Measurements from ENCODE around the gene ADORA1. TPM values are rescaled to one million over a fixed set of nuclear protein-coding genes. Genes with fewer than 3 reads are reported as not detected.

Gene ADORA1
- total RNA-seq, 1 donor from 2014 or later: 4.1 TPM

DNA sequence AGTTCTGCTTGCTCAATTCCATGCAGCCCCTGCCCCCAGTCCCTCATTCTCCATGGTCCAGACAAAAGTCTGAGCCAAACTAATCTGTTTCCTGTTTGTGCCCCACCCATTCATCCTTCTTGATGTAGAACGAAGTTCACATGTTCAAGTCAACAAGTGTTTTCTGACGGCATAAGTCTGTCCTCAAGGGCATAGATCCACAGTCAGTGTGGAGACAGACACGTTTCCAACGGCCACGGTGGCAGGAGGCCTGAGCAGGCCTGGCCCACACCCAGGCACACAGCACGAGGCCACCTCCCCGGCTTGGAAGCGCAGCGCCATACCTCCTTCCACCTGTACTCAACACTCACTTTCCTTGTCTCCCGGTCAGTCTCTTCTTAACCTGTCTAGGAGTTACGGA lies 16.1 kb downstream of the ADORA1 start:
- Histone ChIP-seq H3K4me1 (no peaks in the 10 kb centered on the region), H3K4me3 (no peak overlapping the region), H3K27ac (no peak overlapping the region), H3K9me3 (no peaks in the 10 kb centered on the region), H3K27me3 (ENCODE audit: low read depth) (no peaks in the 10 kb centered on the region), H3K36me3 (no peaks in the 10 kb centered on the region)
- DNase-seq: no peak
- no peak for ATAC-seq
- TF ChIP-seq, protein P1, sequence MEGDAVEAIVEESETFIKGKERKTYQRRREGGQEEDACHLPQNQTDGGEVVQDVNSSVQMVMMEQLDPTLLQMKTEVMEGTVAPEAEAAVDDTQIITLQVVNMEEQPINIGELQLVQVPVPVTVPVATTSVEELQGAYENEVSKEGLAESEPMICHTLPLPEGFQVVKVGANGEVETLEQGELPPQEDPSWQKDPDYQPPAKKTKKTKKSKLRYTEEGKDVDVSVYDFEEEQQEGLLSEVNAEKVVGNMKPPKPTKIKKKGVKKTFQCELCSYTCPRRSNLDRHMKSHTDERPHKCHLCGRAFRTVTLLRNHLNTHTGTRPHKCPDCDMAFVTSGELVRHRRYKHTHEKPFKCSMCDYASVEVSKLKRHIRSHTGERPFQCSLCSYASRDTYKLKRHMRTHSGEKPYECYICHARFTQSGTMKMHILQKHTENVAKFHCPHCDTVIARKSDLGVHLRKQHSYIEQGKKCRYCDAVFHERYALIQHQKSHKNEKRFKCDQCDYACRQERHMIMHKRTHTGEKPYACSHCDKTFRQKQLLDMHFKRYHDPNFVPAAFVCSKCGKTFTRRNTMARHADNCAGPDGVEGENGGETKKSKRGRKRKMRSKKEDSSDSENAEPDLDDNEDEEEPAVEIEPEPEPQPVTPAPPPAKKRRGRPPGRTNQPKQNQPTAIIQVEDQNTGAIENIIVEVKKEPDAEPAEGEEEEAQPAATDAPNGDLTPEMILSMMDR (IDR thresholded peaks at IDR 0.05): no peak
- intact Hi-C loops (cut with DNase I): no loop called here

DNA sequence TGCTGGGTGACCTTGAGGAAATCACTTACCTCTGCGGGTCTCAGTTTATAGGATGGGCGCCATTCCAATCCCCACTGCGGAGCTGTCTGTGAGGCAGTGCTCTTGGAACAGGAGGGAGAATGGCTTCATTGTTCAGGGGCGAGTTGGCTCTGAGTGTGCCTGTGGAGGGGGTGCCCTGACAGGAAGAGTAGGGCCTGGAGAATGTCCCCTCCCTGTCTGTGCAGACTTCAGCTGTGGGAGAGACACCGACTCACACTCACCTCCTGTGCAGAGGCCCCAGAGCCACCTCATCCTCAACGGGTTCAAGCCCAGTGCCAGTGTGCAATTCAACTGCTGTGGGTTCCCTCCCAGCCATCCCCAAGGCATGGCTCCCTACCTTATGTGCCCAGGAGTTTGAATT lies 17.1 kb downstream of the ADORA1 start:
- no peaks in the 10 kb centered on the region for H3K27me3 ChIP-seq (ENCODE audit: low read depth)
- H3K4me3 ChIP-seq: no peak overlapping the region
- no peak overlapping the region for H3K27ac ChIP-seq
- no peak for DNase-seq
- H3K9me3 ChIP-seq: no peaks in the 10 kb centered on the region
- no peak for ATAC-seq
- TF ChIP-seq, protein P1 (IDR thresholded peaks at IDR 0.05): no peak
- no peaks in the 10 kb centered on the region for H3K36me3 ChIP-seq
- no peaks in the 10 kb centered on the region for H3K4me1 ChIP-seq
- intact Hi-C loops (cut with DNase I): no loop called here

DNA sequence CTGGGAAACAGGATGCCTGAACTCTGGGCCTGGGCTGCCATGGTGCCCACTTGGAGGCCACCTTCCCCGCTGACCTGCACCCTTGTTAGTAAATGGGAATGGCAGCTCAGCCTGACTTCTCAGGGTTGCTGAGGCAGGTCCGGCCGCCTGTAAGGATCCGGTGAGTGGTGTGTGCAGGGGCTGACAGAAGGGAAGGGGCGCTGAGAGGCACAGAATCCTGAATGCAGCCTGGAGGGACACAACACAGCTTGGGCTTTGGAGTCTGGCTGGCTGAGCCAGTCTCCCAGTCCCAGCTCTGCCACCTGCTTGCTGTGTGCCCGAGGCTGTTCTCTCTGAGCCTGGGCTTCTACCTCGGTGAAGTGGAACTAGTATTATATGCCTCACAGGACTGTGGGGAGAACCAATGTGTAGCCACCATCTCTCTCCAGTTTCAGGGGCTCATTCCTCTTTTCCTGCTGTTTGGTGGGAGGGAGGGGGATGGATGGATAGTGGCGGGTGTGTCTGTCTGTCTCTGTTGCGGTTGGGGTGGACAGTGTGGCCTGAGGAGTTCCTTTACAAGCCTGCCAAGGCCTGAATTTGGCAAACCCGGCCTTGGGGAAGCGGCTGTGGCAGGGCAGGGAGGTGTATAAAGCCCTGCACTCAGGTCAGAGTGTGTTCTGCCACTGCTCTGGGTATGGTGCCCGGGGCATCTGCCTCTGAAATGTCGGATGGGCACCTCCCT lies 18.0 kb downstream of the ADORA1 start:
- intact Hi-C loops (cut with DNase I): no loop called here
- Histone ChIP-seq H3K9me3 (no peaks in the 10 kb centered on the region), H3K36me3 (no peaks in the 10 kb centered on the region), H3K4me3 (no peak overlapping the region), H3K4me1 (no peaks in the 10 kb centered on the region), H3K27me3 (ENCODE audit: low read depth) (no peaks in the 10 kb centered on the region), H3K27ac (no peak overlapping the region)
- DNase-seq (no peak), ATAC-seq (no peak)
- TF ChIP-seq, protein P1 (IDR thresholded peaks at IDR 0.05): no peak

DNA sequence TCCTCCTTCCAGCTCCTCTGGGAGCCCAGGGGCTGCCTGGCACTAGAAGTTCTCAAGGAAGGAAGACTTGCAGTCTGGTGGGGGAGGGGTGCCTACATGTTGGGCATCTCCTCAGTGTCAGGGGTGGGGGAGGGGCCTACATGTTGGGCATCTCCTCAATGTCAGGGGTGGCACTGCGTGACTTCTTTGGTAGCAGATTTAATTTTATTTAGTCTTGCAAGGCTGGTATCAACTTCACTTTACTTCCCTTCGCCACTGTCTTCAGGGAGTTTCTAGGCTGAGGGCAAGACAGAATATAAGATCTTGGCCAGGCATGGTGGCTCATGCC lies 18.5 kb downstream of the ADORA1 start:
- H3K4me3 ChIP-seq: no peak overlapping the region
- TF ChIP-seq, protein P1 (IDR thresholded peaks at IDR 0.05): no peak
- H3K27ac ChIP-seq: no peak overlapping the region
- H3K4me1 ChIP-seq: no peaks in the 10 kb centered on the region
- ATAC-seq: no peak
- no peaks in the 10 kb centered on the region for H3K27me3 ChIP-seq (ENCODE audit: low read depth)
- no peaks in the 10 kb centered on the region for H3K36me3 ChIP-seq
- intact Hi-C loops (cut with DNase I): no loop called here
- H3K9me3 ChIP-seq: no peaks in the 10 kb centered on the region
- no peak for DNase-seq

DNA sequence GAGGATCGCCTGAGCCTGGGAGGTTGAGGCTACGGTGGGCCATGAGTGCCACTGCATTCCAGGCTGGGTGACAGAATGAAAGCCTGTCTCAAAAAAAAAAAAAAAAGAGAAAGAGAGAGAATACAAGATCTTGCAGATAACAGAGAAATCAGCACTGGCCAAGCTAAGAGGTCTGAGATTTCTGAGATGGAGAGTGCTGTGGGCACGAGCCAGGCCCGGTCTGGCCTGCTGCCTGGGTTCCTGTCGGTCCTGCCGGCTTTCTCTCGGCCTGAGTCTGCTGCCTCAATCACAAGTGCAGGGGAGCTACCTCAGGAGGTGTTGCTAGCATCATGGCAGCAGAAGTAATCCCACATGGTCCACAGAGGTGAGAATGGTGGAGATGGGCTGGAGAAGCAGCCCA lies 19.0 kb downstream of the ADORA1 start:
- no peak overlapping the region for H3K4me3 ChIP-seq
- TF ChIP-seq, protein P1 (IDR thresholded peaks at IDR 0.05): no peak
- ATAC-seq (no peak), DNase-seq (no peak)
- intact Hi-C loops (cut with DNase I): no loop called here
- H3K27me3 ChIP-seq (ENCODE audit: low read depth): no peaks in the 10 kb centered on the region
- H3K9me3 ChIP-seq: no peaks in the 10 kb centered on the region
- no peaks in the 10 kb centered on the region for H3K36me3 ChIP-seq
- no peak overlapping the region for H3K27ac ChIP-seq
- H3K4me1 ChIP-seq: no peaks in the 10 kb centered on the region

Measured in lower lobe of right lung (tissue), 2 donors.